Heart left ventricle (tissue), 13 donors: ENCODE data around the gene SCYL2.

Experiments
- CTCF ChIP-seq, 12 donors: fragments of 200-600 bp; sonication (generic) in 4 of 12; IDR thresholded peaks; one replicate each; pipeline versions ENCODE4 v1.5.0 to v1.8.0; 2018 to 2022; ENCODE audit warnings: antibody characterized with exemption in 12 of 12, mild to moderate bottlenecking in 5 of 12
- POLR2A ChIP-seq, 2 donors: fragments of 450-650 bp; IDR thresholded peaks; one replicate each; pipeline ENCODE4 v1.6.1; 2017; ENCODE audit warnings: antibody characterized with exemption in 2 of 2, mild to moderate bottlenecking in 2 of 2, moderate library complexity in 2 of 2
- donor health status: ischemic (EF 13 %, LVEDD 7.1; RV severe dilation, severe dysfunction).
- donor health status: DM: no; HTN: yes; CAD: no.
- donor health status: DM: no; HTN: no; CAD: no.
- donor health status: ischemic (EF 25% LVEDD 6.9; RV normal size, moderate dysfunction).
- donor health status: ischemic (EF 25% LVEDD 5.7; RV mildly dilated, moderate dysfunction).
- donor health status: ischemic (EF 35%, LVEDD 5.7; RV mildly dilated, moderate dysfunction).
- donor health status: nonischemic (EF 11% LVEDD 7.7; RV severe dilation, severe dysfunction).
- donor health status: DM: yes; HTN: yes; CAD: no.
- donor health status: PGD.
- donor health status: ischemic (EF 29% LVEDD 5.4; RV normal size, mild dysfunction).
- donor health status: nonischemic (EF 23%, LVEDD 6.1; RV moderate dilation, normal function).

GRCh38 chr12:100372853-100373640 is 106.1 kb downstream of the SCYL2 start:
- no peak for TF ChIP-seq CTCF (IDR thresholded peaks at IDR 0.05)
- TF ChIP-seq POLR2A (IDR thresholded peaks at IDR 0.05) = no peak
